Vagina (tissue), 2 donors: Measurements from ENCODE around the gene GABBR2. TPM values are rescaled to one million over a fixed set of nuclear protein-coding genes. Genes with fewer than 3 reads are reported as not detected.
"Not testable (repeated sequence)": the region's sequence is repeated elsewhere in the genome, so short reads cannot be mapped to it uniquely, and the experiment has no call there.

Experiments used
- DNase-seq, 2 donors: peaks; one replicate each; pipeline ENCODE4 v3.0.0-alpha.2; 2017; ENCODE audit errors: extremely low spot score in 2 of 2
- H3K27ac ChIP-seq: fragments of 200-600 bp; sonication (generic); one replicate; pipeline ENCODE4 v1.5.1; 2019
- H3K27me3 ChIP-seq: fragments of 200-600 bp; sonication (generic); one replicate; pipeline ENCODE4 v1.5.1; 2019
- H3K36me3 ChIP-seq, 2 donors: fragments of 200-600 bp; sonication (generic); one replicate each; pipeline ENCODE4 v1.5.1; 2017 to 2019
- H3K4me1 ChIP-seq: fragments of 200-600 bp; sonication (generic); one replicate; pipeline ENCODE4 v1.5.1; 2019
- H3K4me3 ChIP-seq, 2 donors: fragments of 200-600 bp; sonication (generic); 1 replicate in 1 of 2; 2 replicates in 1 of 2; pipeline ENCODE4 v1.5.1; 2016 to 2019
- H3K9me3 ChIP-seq: fragments of 200-600 bp; sonication (generic); one replicate; pipeline ENCODE4 v1.5.1; 2019
- POLR2A ChIP-seq, 2 donors: fragments of 450-650 bp; IDR thresholded peaks; one replicate each; pipeline ENCODE4 v1.6.1; 2017; ENCODE audit warnings: antibody characterized with exemption in 2 of 2, mild to moderate bottlenecking in 2 of 2, moderate library complexity in 2 of 2
- POLR2AphosphoS5 ChIP-seq, 2 donors: sonication (generic); formaldehyde crosslinking; IDR thresholded peaks; one replicate each; pipeline ENCODE4 v1.9.0; 2017; ENCODE audit warnings: antibody characterized with exemption in 2 of 2, mild to moderate bottlenecking in 2 of 2, low read depth in 1 of 2; ENCODE audit not compliant: insufficient read depth in 1 of 2
- intact Hi-C: fragments of 100-400 bp; cut with DNase I; formaldehyde crosslinking; loops from one replicate; pipeline ENCODE4 v1.15.1; 2023
- total RNA-seq: library from RNA; depleted of rRNA; stranded (reverse); fragments of >200 nt; gene quantifications from one replicate; pipeline ENCODE4 v1.2.3, GENCODE V29; 2016
- TF ChIP-seq, protein P1 (sequence below), 3 experiments: fragments of 450-650 bp in 2 of 3; fragments of 200-600 bp in 1 of 3; sonication (generic) in 1 of 3; IDR thresholded peaks; one replicate each; pipeline ENCODE4 v1.5.1; 2017 to 2019; ENCODE audit warnings: antibody characterized with exemption in 3 of 3, mild to moderate bottlenecking in 2 of 3, moderate library complexity in 2 of 3

Gene GABBR2
- total RNA-seq, 1 donor from 2014 or later, result not detected

GRCh38 chr9:98468567-98469239 is 240.0 kb downstream of the GABBR2 start:
- Histone ChIP-seq H3K36me3 (no peaks in the 10 kb centered on the region), H3K4me3 (no peak overlapping the region), H3K9me3 (no peaks in the 10 kb centered on the region), H3K27me3 (no peaks in the 10 kb centered on the region), H3K4me1 (no peaks in the 10 kb centered on the region), H3K27ac (no peak overlapping the region)
- peak in 1 of 2 donors; percentile 75 for DNase-seq
- TF ChIP-seq POLR2AphosphoS5 (IDR thresholded peaks at IDR 0.05; ENCODE audit: insufficient read depth in 1 of 2, low read depth in 1 of 2), result no peak
- TF ChIP-seq POLR2A (IDR thresholded peaks at IDR 0.05), result no peak
- TF ChIP-seq, protein P1, sequence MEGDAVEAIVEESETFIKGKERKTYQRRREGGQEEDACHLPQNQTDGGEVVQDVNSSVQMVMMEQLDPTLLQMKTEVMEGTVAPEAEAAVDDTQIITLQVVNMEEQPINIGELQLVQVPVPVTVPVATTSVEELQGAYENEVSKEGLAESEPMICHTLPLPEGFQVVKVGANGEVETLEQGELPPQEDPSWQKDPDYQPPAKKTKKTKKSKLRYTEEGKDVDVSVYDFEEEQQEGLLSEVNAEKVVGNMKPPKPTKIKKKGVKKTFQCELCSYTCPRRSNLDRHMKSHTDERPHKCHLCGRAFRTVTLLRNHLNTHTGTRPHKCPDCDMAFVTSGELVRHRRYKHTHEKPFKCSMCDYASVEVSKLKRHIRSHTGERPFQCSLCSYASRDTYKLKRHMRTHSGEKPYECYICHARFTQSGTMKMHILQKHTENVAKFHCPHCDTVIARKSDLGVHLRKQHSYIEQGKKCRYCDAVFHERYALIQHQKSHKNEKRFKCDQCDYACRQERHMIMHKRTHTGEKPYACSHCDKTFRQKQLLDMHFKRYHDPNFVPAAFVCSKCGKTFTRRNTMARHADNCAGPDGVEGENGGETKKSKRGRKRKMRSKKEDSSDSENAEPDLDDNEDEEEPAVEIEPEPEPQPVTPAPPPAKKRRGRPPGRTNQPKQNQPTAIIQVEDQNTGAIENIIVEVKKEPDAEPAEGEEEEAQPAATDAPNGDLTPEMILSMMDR (IDR thresholded peaks at IDR 0.05), result no peak
- intact Hi-C loops, result no loop called here

GRCh38 chr9:98465799-98466198 is 242.9 kb downstream of the GABBR2 start:
- H3K4me1 ChIP-seq, result no peaks in the 10 kb centered on the region
- H3K4me3 ChIP-seq, result no peak overlapping the region
- no peaks in the 10 kb centered on the region for H3K36me3 ChIP-seq

DNA sequence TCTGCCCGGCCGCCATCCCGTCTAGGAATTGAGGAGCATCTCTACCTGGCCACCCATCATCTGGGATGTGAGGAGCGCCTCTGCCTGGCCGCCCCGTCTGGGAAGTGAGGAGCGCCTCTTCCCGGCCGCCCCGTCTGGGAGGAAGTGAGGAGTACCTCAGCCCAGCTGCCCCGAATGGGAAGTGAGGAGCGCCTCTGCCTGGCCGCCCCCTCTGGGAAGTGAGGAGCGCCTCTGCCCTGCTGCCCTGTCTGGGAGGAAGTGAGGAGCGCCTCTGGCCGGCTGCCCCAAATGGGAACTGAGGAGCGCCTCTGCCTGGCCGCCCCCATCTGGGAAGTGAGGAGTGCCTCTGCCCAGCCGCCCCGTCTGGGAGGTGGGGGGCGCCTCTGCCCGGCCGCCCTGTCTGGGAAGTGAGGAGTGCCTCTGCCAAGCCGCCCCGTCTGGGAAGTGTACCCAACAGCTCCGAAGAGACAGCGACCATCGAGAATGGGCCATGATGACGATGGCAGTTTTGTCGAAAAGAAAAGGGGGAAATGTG is 244.5 kb downstream of the GABBR2 start:
- H3K36me3 ChIP-seq, H3K4me1 ChIP-seq, H3K27ac ChIP-seq, H3K9me3 ChIP-seq, intact Hi-C loops, H3K4me3 ChIP-seq, H3K27me3 ChIP-seq: not testable (repeated sequence)
- DNase-seq, result peak in 1 of 2 donors; percentile 62

More at GRCh38 chr9:98465799-98466198, 242.9 kb downstream of the GABBR2 start:
- peak in 1 of 2 donors; percentile 60 for DNase-seq
- H3K27me3 ChIP-seq, result no peaks in the 10 kb centered on the region
- TF ChIP-seq POLR2AphosphoS5 (IDR thresholded peaks at IDR 0.05; ENCODE audit: insufficient read depth in 1 of 2, low read depth in 1 of 2) (no peak), POLR2A (IDR thresholded peaks at IDR 0.05) (no peak)
- TF ChIP-seq, protein P1 (IDR thresholded peaks at IDR 0.05), result no peak
- H3K9me3 ChIP-seq, result peaks cover 1% of the 10 kb centered on the region
- intact Hi-C loops, result no loop called here
- H3K27ac ChIP-seq, result no peak overlapping the region

GRCh38 chr9:98462310-98462709 is 246.4 kb downstream of the GABBR2 start:
- Histone ChIP-seq H3K9me3 (peaks cover 3% of the 10 kb centered on the region), H3K27ac (no peak overlapping the region), H3K36me3 (no peaks in the 10 kb centered on the region), H3K27me3 (no peaks in the 10 kb centered on the region), H3K4me3 (no peak overlapping the region), H3K4me1 (no peaks in the 10 kb centered on the region)
- no peak for DNase-seq
- intact Hi-C loops, result no loop called here
- TF ChIP-seq, protein P1 (IDR thresholded peaks at IDR 0.05), result no peak
- TF ChIP-seq POLR2A (IDR thresholded peaks at IDR 0.05), result no peak

- H3K4me3 ChIP-seq, result no peak overlapping the region
- no peak for DNase-seq
- H3K4me1 ChIP-seq, result no peaks in the 10 kb centered on the region
- H3K36me3 ChIP-seq, result no peaks in the 10 kb centered on the region
- TF ChIP-seq, protein P1 (IDR thresholded peaks at IDR 0.05), result no peak
- no peak for TF ChIP-seq POLR2A (IDR thresholded peaks at IDR 0.05)
- TF ChIP-seq POLR2AphosphoS5 (IDR thresholded peaks at IDR 0.05; ENCODE audit: insufficient read depth in 1 of 2, low read depth in 1 of 2), result no peak
- no peak overlapping the region for H3K27ac ChIP-seq
- intact Hi-C loops, result no loop called here
- peaks cover 3% of the 10 kb centered on the region for H3K9me3 ChIP-seq
- H3K27me3 ChIP-seq, result no peaks in the 10 kb centered on the region
Observed at GRCh38 chr9:98460704-98461103, 248.0 kb downstream of the GABBR2 start.
